NCI-H2107 (cell line): ENCODE measurements around the gene NSMF.
A peak's percentile ranks its signal among the peaks of the same experiment; 100 is the strongest.

Experiments
- DNase-seq: peaks from one replicate; lab custom pipeline; 2025; lab: John Stamatoyannopoulos, UW

NSMF gene, protein sequence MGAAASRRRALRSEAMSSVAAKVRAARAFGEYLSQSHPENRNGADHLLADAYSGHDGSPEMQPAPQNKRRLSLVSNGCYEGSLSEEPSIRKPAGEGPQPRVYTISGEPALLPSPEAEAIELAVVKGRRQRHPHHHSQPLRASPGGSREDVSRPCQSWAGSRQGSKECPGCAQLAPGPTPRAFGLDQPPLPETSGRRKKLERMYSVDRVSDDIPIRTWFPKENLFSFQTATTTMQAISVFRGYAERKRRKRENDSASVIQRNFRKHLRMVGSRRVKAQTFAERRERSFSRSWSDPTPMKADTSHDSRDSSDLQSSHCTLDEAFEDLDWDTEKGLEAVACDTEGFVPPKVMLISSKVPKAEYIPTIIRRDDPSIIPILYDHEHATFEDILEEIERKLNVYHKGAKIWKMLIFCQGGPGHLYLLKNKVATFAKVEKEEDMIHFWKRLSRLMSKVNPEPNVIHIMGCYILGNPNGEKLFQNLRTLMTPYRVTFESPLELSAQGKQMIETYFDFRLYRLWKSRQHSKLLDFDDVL

DNA sequence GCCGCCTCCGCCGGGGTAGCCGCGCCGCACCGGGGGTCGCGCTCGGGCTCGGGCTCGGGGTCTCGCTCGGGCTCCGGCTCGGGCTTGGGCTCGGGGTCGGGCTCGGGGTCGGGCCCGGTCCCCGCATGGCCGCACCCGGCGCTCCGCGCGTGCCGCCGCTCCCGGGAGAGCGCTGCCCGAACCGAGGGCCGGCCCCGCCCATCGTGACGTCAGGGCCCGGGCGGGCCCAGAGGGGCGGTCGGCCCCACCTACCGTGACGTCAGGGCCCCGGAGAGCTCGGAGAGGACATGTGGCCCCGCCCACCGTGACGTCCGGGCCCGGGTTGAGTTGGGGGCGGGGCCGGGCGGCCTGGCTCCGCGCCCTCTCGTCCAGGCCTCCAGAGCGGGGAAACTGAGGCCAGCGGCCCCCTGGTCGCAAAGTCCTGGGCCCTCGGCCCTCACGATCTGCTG lies at the start of gene NSMF:
TSS of gene NSMF (minus strand) at position 183 of the 449 bp plus-strand sequence. CDS start 232 bp downstream, outside the sequence.
- DNase-seq: peak; percentile 82

DNA sequence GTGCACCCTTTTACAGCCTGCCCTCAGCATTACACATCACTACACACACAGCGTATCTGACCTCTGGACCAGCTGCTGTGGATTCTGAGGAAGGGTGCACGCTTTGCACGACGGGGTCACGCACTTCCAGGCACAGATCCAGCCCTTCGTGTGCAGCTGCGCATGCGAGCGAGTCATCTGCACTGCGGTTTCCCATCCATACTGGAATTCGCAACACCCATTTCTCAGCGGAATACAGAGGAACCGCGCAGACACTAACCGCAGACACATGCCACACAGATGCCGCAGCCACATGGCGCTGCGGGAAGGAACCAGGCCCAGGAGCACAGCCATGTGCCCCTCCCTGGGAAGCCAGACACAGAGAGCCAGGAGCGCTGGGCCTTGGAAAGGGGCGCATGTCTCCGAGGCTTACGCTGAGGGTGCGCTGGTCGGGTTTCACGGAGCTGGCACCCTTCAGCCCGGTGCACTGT lies 47.6 kb upstream of the NSMF start:
- no peak for DNase-seq

DNA sequence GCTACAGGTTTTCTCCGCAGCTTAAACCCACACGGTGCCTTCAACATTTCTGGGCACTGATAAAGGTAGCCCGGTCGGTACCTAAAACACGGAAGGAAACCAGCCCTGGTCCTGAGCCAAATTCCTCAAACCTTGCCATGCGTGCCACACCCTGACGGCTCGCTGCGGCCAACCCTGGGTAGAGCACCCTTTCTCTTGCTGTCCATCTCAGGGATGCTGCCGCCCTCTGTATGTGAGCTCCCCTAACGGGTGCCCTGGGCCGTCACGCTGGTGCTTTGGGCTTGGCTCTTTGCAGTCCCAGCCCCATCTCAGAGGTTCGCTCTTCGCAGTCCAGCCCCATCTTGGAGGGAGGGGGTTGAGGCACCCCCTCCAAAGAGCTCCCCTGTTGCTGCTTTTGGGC lies 47.1 kb upstream of the NSMF start:
- no peak for DNase-seq

DNA sequence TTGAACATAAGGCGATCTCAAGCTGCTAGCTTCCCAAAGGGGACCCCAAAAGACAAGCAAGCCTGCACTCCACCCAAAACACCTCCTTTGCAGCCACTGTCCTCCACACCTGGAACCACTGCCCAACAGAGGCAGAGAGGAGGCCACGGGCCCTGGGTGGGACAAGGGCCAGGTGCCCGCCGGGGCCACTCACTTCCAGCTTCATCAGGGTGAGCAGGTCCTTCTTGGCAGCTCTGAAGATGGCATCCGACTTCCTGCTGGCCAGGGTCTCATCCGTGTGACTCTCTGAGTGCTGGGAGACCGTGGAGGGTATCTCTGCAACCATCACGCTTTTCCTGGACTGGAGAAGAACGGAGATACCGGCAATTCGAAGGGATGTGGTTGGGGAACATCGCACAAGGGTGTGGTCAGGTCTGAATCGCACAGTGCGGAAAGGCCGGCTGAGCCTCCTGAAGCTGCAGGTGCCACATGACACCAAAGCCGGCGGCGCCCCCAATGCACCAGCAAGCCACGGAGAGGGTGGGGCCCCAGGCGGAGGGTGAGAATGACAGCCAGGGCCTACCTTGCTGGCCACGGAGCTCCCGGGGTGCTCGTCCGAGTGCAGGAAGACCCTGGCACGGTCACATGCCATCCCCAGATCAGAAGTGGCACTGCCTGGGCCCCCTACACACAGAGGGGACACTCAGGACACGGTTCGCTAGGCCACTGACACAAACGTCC lies 46.4 kb upstream of the NSMF start:
- DNase-seq: no peak

DNA sequence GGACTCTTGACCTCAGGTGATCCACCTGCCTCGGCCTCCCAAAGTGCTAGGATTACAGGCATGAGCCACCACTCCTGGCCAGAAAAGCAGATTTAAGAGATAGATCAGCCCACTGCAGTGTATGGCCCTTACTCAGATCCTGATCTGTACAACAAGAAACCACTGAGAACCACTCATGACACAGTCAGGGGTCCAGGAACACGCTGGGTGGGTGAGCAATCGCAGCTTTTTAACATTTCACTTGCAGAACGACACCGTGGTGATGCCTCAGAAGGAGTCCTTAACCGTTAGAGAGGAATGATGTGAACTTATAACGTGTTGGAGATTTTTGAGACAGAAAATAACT lies 45.3 kb upstream of the NSMF start:
- DNase-seq: no peak

DNA sequence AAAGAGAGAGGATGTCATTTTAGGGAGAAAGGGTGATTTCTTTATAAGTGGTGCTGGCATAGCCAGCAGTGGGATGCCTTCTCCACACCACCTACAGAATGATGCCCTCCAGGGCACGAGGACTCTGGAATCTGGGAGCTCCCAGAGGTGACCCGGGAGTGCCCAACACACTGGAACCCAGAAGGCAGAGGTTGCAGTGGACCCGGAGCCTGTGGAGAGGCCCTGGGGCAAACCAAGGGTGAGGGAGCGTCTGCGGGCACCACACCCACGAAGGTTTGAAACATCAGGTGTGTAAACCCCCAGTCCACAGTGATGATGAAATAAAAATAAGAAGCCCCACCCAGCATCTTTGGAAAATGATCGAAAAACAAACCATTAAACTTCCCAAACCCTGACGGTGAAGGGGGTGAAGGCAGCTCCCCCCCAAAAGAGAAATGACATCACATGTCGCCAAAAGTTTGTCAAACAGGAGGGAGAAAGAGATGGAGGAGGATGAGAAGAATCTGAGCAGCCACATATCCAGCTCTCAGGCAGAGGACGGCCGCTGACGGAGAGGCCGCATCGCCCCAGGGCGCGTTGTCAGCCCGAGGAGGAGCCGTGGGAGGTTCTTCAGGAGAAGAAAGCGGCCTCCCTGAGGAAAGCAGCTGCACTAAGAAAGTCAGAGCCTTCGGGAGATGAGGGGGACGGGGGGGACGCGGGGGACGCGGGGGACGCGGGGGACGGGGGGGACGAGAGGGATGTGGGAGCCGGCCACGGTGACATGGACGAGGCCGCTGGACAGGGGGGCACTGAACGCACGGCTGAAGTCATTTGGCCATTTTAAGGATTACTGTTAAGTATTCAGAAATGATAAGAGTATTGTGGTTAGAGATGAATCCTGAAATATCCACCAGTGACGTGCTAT lies 43.1 kb upstream of the NSMF start:
- no peak for DNase-seq

DNA sequence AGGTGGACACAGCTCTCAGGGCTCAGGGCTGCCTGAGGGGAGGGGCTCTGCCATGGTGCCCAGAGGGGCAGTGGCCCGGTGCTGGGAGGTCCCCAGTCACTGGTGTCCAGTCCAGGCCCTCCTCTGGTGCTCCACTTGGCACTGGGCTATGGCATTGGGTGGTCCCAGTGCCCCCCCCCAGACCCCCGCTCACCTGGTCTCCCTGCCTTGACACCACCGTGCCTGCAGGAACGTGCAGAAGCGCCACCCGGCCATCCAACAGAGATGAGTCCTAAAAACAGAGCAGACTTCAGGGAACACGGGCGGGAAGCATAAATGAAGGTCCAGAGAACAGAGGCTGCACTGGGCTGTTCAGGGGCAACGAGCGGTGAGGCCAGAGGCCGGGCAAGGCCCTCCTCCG lies 42.3 kb upstream of the NSMF start:
- no peak for DNase-seq

DNA sequence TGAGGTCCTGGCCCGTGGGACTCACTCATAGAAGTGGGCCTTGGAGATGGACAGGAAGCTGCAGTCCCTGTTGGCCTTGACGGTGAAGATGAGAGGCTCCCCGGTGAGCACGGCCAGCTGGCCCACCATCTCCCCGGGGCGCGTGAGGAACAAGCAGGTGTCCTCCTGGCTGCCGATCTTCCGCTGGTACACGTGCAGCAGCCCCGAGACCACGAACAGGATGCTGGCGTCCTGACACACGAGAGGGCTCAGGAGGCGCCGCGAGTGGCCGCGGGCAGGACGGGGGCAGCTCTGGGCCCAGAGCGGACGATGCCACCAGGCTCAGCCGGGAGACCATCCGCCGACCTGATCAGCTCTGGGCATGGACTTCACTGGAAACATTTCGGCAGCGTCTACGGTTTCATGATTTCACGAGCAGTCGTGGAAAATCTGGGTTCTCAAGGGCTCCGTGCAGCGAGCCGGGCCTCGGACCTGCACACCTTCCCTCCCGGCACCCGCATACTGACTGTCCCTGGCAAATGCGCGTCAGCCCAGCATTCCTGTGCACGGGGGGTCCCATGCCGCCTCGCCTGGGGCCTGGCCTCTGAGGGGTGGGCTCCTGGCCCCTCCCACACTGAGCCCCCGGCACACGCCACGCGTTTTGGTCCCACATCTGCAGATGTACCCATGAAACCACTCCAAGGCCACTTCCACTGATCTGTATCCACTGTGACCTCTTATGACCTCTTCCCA lies 41.7 kb upstream of the NSMF start:
- no peak for DNase-seq

DNA sequence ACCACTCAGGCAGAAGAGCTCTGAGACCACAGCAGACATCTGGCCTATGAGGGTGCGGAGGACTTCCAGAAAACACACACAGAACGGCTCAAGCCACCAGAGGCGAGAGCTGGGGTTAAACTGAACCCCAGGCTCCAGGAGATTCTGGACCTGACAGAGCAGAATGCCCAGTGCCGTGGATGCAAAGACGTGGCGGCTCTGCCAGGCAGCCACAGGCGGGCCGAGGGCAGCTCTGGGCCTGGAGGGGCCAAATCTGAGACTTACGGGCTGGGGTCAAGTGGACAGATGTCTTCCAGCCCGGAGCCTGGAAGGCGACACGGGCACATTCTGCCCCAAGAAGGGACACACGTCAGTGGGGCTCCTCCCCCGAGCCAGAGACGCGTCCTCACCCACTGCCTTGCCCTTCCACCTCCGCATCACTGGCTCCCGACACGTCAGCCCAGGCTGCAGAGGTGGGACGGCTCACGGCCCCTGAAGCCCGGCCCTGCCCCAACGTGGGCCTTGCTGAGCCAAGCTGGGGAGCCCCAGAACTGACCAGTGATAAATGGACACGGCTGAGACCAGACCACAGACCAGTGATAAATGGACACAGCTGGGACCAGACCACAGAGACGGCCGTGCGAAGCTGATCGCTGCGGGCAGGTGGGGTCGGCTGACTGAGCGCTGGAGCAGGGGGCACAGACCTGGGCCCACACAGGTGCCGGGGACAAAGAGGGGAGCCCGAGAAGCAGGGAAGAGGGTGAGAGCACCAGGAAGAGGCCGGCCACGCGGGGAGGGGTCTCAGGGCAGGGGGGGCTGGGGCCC lies 40.9 kb upstream of the NSMF start:
- DNase-seq: no peak

DNA sequence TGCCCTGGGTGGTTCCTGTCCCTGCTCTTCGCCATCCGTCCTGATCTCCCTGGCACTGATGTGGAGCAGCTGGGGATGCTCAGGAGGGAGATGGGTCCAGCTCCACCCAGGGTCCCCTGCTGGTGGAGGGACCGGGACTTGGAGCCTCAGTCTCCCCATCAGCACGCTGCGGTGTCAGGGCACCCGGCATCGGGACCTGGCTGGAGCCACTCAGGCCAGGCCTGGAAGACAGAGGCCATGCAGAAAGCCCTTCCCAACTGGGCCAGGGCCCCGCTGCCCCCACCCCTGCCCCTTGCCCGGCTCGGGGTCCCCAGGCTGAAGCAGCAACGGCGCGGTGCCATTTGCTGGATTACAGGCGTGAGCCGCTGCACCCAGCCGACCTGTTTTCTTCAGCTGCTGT lies 40.3 kb upstream of the NSMF start:
- no peak for DNase-seq

DNA sequence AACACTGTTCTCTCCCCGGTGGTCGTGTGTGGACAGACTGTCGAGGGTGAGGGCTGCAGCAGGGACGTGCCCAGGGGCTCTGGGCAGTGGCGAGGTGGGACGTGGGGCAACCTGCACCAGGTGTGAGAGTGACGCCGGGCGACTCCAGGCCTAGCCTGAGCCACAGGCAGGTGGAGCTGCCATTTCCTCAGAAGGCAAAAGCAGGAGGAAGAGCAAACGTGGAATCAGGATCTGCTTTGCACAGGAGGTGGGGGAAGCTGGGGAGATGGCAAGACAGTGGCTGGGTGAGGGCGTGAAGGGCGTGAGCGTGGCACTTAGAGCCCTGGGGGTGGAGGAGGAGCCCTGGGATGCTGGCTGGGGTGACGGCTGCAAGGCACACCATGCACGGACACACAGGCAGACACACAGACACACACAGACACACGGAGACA lies 39.6 kb upstream of the NSMF start:
- no peak for DNase-seq

DNA sequence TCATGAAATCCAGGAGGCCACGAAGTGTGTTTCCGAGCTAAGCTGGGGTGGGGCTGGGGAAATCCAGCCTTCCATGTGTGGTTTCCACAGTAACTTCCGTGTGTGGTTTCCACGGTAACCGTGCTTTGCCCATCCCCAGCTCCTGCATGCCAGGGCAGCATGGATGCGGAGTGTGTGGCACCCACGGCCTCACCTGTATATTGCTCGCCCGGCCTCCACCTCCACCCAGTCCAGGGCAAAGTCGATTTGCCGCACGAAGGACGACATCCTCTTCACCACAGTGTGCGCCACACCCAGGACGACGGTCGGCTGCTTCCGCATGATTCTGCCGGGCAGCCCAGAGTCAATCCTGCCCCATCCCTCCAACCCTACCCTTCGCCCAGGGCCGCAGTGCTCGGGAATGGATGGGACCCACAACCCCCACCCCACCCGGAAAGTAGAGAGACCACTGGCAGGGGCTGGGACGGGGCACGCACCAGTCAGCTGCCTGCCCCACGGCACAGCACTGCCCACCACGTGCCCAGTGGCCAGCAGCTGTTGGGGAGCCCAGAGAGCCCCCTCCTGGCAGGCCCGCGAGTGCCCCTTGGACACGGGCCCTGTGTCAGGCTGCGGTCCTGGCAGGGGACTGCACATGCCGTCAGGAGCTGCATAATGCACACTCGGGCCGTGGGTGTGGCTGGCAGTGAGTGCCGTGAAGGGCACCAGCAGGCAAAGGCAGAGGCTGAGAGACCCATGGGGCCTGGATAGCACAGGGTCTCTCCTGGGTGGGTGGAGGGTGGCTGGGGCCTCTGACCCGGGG lies 39.0 kb upstream of the NSMF start:
- DNase-seq: no peak

DNA sequence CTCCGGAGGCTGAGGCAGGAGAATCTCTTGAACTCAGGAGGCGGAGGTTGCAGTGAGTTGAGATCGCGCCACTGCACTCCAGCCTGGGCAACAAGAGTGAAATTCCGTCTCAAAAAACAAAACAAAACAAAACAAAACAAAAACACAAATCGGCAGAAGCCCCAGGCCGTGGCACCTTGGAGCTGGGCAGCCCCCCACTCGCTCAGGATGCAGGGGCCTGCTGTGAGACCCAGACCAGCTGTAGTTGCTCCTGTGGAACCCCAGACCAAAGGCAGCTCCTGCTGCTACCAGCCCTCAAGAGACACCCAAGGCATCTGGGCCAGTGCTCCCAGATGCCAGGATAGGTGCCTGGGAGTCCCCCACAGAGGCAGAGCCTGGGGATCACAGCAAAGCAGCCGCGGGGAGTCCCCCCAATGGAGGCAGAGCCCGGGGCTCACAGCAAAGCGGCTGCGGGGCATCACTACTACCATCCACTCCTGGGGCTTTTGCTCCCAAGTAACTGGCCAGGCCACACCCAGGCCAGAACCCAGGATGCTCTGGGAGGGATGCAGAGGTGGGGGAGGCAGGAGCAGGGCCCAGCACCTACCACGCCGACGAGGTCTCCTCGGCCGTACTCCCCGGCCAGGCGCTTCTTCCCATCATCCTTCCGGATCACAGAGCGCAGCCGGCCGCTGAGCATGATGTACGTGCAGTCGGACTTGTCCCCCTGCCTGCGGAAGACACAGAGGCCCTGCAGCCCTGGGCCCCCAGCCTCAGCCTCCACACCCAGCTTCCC lies 37.7 kb upstream of the NSMF start:
- DNase-seq: no peak

DNA sequence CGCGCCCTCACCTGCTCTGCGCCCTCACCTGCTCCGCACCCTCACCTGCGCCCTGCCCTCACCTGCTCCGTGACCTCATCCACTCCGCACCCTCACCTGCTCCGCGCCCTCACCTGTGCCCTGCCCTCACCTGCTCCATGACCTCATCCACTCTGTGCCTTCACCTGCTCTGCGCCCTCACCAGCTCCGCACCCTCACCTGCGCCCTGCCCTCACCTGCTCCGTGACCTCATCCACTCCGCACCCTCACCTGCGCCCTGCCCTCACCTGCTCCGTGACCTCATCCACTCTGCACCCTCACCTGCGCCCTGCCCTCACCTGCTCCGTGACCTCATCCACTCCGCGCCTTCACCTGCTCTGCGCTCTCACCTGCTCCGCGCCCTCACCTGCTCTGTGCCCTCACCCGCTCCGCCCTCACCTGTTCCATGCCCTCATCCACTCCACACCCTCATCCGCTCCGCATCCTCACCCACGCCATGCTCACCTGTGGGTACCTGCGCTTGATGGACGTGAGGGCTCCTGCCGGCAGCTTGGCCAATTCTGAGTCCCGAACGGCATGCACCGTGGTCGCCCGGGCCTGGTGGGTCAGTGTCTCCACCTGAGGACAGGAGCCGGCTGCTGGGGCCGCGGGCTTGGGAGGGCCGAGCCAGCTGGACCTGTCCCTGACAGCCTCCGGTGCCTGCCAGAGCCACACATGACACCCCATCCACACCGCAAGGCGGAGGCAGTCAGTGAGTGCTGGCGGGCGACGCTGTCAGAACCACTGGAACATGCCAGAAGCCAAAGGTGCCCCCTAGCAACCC lies 35.6 kb upstream of the NSMF start:
- DNase-seq: no peak

DNA sequence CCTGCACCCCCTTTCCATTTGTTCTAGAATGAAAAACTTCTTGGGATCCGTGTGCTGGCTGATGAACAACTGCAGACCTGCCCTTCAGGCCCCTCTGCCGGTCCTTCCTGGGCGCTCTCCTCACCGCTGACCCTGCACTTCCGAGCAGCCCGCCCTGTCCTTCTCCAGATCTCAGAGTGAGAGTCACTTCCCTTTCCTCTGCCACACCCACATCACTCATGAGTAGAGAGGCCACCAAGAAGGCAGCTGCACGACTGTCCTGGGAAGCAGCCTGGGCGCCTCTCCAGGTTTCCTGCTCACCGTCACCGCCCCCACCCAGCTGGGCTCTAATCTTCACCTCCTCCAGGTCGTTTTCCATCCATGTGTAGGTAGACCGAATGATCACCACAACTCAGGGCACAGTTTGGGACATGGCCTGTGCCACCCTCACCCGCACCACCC lies 35.0 kb upstream of the NSMF start:
- DNase-seq: no peak

DNA sequence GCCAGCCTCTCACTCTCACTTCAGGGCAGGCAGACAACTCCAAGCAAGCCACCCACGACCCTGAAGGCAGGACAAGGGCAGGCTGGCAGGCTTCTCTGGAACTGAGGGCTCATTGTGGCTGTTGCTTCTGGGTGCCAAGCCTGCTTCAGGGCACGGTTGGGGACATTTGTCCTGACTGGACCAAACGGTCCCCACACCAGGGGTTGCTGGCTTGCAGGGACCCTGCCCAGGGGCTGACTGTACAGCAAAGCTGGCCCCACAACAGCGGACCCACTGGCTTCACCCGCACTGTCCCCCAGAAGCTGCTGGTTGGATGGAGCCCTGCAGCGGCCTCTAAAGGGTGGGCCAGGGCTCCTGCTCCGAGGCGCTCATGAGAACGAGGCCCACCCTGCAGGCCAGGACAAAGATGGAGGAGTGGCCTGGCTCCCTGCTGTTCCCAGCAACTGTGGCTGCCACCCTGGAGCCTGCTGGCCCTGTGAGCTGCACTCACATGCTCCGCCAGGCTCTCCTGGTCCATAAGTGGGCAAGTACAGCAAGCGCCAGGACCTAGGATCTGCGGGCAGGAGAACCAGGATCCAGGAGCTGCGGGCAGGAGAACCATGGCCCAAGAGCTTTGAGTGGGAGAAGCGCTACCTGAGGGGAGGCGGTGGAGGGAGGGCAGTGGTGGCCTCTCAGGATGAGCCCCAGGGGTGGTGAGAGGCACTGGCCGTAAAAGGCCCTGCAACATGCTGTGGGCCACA lies 34.4 kb upstream of the NSMF start:
- no peak for DNase-seq
